ENCODE results near the gene SLC25A38.
"Not testable (repeated sequence)": the region's sequence is repeated elsewhere in the genome, so short reads cannot be mapped to it uniquely, and the experiment has no call there.

SLC25A38 gene

GRCh38 chr3:39408493-39409372 is 25.6 kb downstream of the SLC25A38 start:
- DNase-seq = no peak

GRCh38 chr3:39409514-39410136 is 26.5 kb downstream of the SLC25A38 start:
- DNase-seq = no peak

GRCh38 chr3:39410893-39411292 is 27.7 kb downstream of the SLC25A38 start:
- DNase-seq = no peak

GRCh38 chr3:39412668-39413260 is 29.6 kb downstream of the SLC25A38 start:
- no peak for DNase-seq

- DNase-seq = no peak
These were observed 30.7 kb downstream of the SLC25A38 start for GRCh38 chr3:39413691-39414420.

- DNase-seq = no peak
These were observed 31.3 kb downstream of the SLC25A38 start for GRCh38 chr3:39414421-39414907.

- DNase-seq = not testable (repeated sequence)
These were observed 32.1 kb downstream of the SLC25A38 start for GRCh38 chr3:39415302-39415701.

- no peak for DNase-seq
These were observed 32.8 kb downstream of the SLC25A38 start for GRCh38 chr3:39415983-39416382.

DNA sequence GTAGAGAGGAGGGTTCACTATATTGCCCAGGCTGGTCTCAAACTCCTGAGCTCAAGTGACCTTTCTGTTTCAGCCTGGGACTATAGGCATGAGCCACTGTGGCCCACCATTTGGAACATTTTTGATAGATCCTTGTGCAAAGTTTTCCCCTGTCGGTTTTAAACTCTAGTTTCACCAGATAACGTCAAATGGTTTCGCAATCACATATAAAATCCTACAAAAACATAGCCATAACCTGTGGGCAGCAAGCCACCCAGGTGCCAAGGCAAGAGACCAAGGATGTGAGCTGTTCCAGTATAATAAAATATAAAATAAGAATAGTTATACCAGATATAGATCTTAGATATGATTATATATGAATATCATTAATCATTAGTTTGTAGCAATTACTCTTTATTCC is 33.8 kb downstream of the SLC25A38 start:
- DNase-seq = not testable (repeated sequence)

DNA sequence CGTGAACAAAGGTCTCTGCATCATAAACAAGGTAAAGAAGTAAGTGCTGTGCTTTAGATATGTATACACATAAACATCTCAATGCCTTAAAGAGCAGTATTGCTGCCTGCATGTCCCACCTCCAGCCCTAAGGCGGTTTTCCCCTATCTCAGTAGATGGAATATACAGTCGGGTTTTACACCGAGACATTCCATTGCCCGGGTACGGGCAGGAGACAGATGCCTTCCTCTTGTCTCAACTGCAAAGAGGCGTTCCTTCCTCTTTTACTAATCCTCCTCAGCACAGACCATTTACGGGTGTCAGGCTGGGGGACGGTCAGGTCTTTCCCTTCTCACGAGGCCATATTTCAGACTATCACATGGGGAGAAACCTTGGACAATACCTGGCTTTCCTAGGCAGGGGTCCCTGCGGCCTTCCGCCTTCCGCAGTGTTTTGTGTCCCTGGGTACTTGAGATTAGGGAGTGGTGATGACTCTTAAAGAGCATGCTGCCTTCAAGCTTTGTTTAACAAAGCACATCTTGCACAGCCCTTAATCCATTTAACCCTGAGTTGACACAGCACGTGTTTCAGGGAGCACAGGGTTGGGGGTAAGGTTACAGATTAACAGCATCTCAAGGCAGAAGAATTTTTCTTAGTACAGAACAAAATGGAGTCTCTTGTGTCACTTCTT is 35.5 kb downstream of the SLC25A38 start:
- DNase-seq = not testable (repeated sequence)

DNA sequence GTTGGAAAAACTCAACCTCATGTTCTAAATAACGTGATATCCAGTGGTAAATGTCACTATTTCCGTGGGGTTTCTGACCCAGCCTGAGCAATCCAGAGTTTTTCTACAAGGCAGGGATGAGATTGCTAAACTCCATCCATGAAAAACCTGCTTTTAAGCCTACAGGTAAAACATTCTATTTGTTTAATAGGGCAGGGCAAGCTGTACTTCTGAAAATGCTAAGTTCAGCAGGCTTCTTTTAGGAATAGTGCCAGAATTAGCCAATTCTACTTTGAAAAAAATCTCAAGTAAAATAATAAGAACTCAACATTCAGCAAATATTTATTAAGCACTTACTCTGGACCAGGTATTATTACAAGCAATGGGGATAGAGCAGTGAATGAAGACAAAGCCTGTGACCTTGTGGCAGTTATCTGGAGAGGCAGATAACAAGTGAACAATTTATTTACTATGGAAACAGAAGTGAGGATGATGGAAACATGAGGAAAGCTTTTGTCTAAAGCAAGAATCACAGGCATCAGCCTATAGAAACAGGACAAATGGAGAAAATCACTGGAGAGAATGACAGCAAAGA is 36.7 kb downstream of the SLC25A38 start:
- DNase-seq = no peak

DNA sequence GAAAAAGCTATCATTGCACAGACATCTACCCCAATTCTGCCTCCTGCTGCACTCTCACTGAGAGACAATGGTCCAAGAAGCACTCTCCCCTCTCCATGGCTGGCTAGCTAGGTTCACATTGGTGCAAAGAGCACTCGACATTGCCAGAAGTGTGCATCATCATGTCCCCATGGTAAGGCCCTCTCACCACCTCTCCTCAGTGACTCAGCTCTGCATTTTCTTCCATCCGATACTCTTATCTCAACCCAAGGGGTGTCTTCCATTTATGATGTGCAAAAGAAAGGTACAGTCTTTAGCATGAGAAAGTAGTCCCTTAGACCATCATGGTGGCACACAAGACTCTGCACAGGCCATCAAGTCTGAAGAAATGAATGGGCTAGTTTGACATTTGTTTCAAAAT is 37.4 kb downstream of the SLC25A38 start:
- no peak for DNase-seq

DNA sequence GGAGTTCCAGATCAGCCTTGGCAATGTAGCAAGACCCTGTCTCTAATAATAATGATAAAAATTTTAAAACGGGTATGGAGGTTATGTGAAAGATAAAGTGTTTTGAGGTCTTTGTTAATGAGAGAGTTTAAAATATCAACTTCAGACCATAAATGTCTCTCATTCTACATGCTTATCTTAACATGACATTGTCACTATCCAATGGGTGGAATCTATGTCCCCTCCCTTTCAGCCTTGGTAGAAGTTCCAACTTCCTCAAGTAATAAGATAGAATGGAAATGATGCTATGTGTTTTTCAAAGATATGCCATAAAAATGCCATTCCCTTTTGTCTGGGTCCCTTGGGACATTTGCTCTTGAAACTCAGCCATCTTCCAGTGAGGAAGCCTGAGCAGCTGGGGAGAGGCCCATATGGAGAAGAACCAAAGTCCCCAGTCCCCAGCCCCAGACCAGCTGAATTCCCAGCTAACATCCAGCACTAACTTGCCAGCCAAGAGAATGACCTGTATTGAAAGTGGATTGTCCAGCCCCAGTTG is 40.3 kb downstream of the SLC25A38 start:
- no peak for DNase-seq

- no peak for DNase-seq
These were observed 43.1 kb downstream of the SLC25A38 start for GRCh38 chr3:39426312-39426711.

GRCh38 chr3:39427506-39427905 is 44.3 kb downstream of the SLC25A38 start:
- DNase-seq = no peak

DNA sequence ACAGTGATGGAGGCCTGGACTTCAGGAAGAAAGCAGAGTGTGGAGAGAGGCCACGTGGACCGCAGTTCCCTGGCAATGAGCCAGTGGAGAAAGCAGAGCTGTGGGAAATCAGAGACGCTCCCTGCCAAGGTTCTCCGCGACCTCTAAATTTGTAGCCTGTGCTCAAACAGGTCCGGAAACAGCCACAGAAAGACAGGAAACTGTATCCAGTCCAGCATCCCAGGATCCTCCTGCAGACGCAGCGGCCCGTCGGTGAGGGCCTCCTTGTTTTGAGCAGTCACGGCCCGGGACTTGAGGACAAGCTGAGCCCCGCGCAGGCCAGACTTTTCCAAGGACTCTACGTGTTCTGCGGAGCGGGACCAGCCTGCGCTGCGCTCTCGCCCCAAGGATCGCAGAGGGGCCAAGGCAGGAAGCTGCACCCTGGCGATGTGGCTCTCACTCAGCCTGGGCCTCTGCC is 45.6 kb downstream of the SLC25A38 start:
- no peak for DNase-seq

DNA sequence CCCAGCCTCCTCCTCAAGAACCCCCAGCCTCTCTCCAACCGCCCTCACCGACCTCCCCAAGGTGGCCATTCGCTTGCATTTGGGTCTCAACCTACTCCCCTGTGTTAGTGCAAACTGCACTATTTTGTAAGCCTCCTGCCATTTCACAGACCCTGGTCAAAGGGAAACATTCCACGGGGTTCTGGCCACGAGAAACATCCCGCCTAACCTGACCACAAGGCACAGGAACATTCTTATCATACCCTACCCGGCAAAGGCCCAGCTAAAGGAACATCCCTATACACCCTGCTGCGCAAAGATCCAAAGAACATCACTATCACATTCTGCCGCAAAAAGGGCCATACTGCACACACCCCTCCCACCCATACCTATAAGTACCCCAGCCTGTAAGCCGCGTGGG is 46.3 kb downstream of the SLC25A38 start:
- no peak for DNase-seq

DNA sequence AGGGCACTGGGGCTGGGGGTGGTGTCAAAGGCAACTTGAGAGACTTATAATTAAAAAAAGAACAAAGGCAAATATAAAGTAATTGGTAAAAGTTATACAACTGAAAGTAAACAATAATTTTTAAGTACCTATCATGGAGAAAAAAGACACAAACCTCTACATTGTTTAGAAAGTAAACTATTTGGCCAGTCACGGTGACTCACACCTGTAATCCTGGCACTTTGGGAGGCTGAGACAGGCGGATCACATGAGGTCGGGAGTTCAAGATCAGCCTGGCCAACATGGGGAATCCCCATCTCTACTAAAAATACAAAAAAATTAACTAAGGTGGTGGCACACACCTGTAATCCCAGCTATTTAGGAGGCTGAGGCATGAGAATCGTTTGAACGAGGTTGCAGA is 49.2 kb downstream of the SLC25A38 start:
- no peak for DNase-seq

GRCh38 chr3:39433642-39434041 is 50.5 kb downstream of the SLC25A38 start:
- no peak for DNase-seq

DNA sequence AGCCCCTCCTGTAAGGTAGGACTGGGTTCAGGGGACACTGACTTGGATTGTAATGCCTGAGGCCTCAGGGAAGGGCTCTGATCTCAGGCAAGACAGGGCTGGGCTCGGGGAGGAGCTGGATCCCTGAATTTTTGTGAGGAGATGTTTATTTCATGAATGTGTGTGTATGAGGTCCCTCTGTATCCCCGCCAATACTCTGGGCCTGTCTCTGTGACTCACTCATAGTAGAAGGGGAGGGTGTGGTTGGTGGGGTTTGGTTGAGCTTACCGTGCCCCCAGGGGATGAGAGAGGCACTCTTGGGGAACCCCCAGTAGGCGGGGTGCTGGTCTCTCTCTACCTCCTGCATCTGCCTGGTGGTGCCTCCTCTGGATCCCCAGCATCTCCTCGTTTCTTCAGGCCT is 51.4 kb downstream of the SLC25A38 start:
- DNase-seq = no peak

DNA sequence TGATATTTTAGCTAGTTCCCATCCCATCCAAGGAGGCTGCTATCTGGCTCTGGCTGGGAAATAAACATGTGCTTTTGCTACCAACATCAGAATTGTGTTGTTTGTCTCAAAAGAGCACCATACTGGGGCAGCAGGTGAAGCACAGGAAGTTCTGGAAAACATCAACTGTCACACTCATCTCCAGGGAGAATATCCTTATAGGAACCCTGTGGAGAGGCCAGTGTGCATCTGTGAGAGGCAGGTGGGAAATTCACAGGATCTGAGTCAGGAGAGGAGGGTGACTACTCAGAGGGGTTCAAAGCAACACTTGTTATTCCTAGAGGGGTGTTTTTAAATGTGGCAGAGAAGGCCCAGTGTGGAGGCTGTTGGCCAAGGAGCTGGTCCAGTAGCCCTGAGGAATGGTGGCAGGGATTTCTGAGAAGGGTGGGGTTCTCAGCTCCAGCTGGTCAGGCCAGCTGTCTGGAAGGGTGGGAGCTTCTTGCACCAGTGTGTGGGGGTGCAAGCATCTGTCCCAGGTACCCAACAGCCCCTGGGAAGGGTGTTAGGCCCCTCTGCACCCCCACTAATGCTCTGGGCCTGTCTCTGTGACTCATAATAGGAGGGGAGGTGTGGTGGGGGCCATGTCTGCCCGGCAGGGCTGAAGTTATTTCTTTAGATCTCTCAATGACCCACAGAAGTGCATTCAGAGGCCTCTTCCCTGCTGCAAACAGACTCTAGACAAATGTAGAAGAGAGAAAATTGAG is 52.0 kb downstream of the SLC25A38 start:
- no peak for DNase-seq

Measured in NCI-H1694 (cell line).